GM19468 (cell line): ENCODE results near the gene SAMD4B.
A peak's percentile ranks its signal among the peaks of the same experiment; 100 is the strongest.

Experiments used
- ATAC-seq: cut with Tn5 transposase; IDR thresholded peaks from one replicate; pipeline ENCODE4 v1.9.1; 2021; ENCODE audit warnings: mild to moderate bottlenecking, moderate library complexity, moderate number of reproducible peaks; ENCODE audit not compliant: unreplicated experiment; ENCODE audit errors: extremely low read depth

SAMD4B gene, protein sequence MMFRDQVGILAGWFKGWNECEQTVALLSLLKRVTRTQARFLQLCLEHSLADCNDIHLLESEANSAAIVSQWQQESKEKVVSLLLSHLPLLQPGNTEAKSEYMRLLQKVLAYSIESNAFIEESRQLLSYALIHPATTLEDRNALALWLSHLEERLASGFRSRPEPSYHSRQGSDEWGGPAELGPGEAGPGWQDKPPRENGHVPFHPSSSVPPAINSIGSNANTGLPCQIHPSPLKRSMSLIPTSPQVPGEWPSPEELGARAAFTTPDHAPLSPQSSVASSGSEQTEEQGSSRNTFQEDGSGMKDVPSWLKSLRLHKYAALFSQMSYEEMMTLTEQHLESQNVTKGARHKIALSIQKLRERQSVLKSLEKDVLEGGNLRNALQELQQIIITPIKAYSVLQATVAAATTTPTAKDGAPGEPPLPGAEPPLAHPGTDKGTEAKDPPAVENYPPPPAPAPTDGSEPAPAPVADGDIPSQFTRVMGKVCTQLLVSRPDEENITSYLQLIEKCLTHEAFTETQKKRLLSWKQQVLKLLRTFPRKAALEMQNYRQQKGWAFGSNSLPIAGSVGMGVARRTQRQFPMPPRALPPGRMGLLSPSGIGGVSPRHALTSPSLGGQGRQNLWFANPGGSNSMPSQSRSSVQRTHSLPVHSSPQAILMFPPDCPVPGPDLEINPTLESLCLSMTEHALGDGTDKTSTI

DNA sequence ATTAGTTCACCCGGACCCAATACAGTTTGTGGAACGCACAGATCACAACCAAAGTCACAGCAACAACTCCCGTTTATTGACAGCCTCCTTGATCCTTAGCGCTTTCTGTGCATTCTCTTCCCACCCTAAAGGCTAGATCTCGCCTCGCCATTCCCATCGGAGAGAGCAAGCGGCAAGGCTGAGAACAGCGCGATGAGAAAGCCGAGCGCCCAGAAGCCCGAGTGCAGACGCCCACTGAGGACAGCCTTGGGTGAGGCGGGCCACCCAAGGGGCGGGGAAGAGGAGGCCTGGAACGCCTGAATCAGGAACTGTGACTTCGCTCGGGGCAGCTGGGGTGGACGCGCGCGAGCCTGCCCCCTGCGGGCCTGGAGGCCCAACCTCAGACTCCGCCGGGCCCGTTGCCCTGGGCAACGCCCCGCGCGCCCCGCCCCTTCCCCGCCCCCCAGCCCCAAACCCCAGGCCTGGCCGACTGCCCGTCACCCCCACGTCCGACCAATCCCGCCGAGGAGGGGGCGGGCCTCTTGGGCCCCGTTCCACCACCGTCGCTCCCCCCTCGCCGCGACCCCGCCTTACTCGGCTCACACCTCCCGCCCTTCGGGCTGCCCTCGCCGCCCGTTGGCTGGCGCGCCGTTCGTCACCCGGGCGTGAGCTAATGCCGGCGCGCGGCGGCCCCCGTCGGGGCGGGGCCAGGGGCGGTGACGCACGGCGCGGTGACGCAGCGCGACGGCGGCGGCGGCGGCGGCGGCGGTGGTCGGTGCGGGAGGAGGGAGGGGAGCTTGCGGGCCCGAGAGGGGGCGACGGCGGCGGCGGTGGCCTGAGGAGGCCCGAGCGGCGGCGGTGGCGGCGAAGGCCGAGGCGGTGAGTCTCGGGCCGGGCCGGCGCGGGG, at the start of gene SAMD4B:
SAMD4B (plus strand) TSS at position 703 of the 886 bp plus-strand sequence. CDS start 14,473 bp downstream, outside the sequence.
- peak; percentile 72 for ATAC-seq

DNA sequence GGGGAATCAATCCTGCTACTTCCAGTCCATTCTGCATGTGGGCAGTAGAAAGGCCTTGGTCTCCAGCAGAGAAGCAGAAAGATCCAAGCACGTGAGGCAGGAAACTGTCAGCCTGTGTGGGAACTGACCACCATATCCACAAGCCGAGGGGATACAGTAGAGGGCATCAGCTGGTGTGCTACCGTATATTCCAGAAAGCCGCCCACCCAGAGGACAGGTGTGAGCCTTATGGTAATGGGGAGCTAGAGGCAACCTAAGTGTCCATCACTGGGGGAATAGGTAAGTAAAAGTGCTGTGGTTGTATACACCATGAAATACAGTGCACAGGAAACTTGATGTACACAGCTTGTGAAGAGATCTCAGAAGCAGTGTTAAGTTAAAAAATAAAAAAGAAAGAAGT, 48.8 kb upstream of the SAMD4B start:
- no peak for ATAC-seq

DNA sequence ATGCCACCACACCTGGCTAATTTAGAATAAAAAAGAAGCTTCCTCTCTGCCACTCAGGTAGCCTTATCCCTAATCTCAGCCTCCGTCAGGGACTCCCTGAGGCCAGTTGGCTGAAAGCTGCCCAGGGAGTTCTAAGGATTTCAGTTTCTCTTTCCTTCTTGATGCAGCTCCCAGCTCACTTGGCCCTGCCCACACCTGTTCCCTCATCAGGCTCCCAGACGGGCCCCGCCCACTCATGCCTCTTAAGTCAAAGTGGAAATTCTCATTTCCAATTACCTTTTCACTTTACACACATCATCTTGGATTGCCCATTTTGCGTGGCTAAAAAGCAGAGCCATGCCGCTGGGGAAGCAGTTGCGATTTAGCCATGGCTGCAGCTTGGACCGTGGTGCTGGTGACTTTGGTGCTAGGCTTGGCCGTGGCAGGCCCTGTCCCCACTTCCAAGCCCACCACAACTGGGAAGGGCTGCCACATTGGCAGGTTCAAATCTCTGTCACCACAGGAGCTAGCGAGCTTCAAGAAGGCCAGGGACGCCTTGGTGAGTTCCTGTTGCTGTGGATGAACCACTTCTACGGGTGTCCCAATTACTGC, 46.1 kb upstream of the SAMD4B start, which contains the start of gene IFNL1:
IFNL1 (plus strand) TSS at position 353 of the 591 bp plus-strand sequence; CDS start at position 368, 15 bp downstream.
- ATAC-seq, result no peak

DNA sequence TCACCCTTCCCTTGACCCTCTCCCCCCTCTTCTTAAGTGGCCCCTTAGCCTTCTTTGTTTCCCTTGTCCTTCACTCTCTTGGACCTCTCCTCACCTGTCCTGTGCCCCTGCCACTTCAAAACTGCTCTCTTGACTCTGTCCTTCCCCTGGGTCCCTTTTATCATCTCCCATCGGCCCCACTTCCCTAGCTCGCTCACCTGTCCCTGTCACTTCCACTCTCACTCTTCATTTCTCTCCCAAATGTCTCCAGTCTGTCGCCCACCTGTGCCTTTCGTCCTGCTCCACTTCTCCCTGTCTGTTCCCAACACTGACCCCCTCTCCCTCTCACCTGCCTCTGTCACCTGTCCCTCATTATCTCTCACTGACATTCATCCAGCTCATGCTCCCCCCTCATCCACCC, 45.3 kb upstream of the SAMD4B start:
- no peak for ATAC-seq

DNA sequence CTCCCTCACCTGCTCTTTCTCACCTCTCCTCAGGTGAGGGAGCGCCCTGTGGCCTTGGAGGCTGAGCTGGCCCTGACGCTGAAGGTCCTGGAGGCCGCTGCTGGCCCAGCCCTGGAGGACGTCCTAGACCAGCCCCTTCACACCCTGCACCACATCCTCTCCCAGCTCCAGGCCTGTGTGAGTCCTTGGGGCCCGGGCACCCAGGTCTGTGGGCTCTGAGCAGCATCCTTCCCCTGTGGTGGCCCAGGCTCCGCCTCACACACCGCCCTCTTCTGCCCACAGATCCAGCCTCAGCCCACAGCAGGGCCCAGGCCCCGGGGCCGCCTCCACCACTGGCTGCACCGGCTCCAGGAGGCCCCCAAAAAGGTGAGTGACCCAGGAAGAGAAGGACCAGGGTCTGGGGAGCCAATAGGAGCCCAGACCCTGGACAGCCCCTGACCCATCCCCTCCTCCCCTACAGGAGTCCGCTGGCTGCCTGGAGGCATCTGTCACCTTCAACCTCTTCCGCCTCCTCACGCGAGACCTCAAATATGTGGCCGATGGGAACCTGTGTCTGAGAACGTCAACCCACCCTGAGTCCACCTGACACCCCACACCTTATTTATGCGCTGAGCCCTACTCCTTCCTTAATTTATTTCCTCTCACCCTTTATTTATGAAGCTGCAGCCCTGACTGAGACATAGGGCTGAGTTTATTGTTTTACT, 44.1 kb upstream of the SAMD4B start:
- no peak for ATAC-seq

DNA sequence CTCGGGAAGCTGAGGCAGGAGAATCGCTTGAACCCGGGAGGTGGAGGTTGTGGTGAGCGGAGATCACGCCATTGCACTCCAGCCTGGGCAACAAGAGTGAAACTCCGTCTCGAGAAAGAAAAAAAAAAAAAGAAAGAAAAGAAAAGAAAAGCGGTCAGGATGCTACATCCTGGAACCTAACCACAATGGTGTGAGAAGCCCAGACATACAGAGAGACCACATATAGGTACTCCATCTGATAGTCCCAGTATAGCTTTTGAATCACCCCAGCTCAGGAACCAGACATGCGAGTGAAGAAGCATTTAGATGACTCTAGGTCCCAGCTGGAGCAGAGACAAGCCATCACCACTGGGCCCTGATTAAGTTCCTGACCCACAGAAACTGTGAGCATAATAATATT, 42.8 kb upstream of the SAMD4B start:
- ATAC-seq, result no peak

DNA sequence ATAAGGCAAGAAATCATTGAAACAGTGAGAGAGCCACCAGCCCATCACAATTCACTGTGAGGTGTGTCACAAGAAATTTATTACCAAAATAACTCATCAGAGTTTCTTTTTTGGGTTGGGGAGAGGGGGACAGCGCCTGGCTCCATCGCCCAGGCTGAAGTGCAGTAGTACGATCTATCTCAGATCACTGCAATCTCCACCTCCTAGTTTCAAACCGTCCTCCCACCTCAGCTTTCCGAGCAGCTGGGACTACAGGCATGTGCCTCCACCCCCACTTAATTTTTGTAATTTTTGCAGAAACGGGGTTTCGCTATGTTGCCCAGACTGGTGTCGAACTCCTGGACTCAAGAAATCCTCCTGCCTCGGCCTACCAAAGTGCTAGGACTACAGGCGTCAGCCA, 42.4 kb upstream of the SAMD4B start:
- no peak for ATAC-seq

DNA sequence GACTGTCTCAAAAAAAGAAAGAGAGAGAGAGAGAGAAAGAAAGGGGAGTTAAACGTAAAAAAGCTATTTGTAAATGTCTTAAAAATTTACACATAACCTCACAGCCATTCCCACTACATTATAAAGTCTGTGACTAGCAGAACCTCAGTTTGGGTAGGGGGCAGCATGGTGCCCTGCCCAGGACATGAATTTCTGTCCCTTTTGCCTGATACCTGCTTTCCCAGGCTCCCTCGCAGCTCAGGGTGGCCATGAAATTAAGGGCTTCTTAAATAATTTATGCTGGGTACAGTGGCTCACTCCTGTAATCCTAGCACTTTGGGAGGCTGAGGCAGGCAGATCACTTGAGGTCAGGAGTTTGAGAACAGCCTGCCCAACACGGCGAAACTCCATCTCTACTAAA, 41.2 kb upstream of the SAMD4B start:
- no peak for ATAC-seq

DNA sequence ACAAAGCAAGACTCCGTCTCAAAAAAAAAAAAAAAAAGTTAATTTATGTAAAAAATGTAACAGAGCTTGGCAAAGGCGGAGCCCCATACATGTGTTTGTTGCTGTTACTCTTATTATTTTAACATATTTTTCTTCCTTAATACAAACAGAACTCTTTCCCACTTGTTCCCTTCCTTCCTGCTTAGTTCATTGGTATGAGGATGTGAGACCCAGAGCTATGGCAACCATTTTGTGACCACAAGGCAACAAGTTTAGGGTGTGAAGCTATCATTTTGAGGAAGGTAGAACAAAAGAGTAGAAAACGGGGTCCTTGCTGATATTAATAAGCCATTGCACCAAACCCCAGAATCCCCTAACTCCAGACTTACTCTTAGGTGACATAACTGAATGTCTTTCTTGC, 40.7 kb upstream of the SAMD4B start:
- ATAC-seq, result no peak

DNA sequence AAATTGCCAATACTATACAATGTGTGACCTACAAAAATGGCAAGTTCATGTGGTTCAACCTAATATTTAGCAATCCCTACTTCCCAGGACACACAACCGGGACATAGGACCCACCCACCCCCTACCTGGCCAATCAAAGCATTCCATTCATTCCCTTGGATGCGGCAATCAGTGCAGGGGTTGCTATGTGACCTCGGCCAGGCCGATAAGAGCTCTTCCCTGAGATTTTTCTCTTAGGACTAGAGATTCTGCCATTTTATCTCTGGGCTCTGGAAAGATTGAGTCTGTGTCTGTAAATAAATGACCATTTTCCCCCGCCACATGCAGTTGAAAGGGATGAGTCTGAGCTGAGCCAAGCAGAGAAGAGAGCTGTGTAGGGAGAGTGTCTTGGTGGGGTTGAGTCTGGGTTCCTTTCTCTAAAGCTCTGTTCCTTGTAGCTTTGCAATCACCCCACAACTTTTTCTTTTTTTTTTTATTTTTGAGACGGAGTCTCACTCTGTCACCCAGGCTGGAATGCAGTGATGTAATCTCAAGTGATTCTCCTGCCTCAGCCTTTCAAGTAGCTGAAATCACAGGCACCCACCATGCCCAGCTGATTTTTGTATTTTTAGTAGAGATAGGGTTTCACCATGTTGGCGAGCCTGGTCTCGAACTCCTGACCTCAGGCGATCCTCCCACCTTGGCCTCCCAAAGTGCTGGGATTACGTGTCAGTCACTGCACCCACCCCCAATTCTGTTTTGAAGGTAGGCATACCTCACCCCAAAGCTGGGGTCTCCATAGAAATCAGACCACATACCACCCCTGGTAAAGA, 38.6 kb upstream of the SAMD4B start:
- no peak for ATAC-seq

DNA sequence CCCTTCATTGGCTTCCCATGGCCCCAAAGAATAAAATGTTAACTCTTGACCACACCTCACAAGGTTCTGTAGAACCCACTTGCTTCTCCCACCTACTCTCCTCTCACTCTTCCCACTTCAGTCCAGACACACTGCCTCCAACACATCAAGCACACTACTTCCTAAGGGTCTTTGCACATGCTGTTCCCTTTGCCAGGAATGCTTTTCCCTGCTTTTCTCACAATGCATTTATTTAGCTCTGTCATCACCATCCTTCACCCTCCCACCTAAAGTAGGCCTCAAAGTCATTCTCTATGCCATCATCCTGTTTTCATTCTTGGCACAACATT, 38.1 kb upstream of the SAMD4B start:
- no peak for ATAC-seq

DNA sequence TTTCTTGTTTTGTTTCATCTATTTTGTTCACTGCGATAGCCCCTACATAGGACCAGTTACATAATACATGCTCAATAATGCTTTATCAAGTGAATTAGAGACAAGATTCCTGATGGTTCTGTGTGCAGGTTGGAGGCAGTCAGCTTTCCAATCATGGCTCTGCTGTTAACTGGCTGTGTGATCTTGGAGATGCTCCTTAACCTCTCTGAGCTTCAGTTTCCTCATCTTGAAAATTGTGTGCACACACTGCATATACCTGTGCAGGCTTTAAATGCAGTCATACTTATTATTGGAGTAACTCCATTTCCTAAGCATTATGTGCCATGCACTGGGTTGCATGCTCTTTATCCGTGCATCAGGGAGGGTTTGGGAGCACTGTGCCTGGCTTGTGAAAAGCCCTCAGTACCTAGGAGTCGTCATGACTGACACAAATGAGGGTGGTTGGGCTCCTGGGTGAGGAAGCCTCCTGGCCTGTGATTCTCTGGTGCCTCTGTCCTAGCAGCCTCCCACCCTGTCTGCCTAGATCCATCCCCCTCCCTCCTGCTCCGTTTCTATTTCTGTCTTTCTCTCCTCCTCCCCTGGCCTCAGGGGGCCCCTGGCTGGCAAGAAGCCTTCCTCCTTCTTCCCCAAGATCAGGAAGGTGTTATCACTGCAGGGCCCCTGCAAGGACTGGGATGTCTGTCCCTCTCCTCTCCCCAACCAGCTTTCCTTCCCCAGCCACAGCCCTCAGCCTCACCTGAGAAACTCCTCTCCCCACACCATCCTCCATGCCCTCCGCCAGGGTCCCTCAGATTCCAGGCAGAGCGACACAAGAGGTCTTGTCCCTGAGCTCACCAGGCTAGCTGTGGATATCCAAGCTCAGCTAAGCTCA, 37.3 kb upstream of the SAMD4B start:
- ATAC-seq, result no peak

DNA sequence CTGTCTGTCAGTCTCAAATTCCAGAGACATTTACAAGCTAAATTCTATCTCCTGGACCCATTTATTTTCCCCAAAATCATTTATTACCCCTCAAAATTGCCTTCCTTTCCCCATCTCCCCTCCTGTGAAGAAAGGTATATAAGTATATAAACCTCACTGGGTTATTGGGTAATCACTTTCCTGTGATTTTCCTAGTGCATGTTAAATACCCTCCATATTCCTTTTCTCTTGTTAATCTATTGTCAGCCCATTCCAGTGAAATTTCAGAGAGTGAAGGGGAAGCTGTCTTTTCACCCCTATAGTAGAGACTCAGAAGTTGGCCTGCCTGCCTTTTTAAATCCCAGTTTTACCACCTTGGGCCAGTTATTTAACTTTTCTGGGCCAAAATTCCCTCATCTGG, 36.1 kb upstream of the SAMD4B start:
- ATAC-seq, result no peak

DNA sequence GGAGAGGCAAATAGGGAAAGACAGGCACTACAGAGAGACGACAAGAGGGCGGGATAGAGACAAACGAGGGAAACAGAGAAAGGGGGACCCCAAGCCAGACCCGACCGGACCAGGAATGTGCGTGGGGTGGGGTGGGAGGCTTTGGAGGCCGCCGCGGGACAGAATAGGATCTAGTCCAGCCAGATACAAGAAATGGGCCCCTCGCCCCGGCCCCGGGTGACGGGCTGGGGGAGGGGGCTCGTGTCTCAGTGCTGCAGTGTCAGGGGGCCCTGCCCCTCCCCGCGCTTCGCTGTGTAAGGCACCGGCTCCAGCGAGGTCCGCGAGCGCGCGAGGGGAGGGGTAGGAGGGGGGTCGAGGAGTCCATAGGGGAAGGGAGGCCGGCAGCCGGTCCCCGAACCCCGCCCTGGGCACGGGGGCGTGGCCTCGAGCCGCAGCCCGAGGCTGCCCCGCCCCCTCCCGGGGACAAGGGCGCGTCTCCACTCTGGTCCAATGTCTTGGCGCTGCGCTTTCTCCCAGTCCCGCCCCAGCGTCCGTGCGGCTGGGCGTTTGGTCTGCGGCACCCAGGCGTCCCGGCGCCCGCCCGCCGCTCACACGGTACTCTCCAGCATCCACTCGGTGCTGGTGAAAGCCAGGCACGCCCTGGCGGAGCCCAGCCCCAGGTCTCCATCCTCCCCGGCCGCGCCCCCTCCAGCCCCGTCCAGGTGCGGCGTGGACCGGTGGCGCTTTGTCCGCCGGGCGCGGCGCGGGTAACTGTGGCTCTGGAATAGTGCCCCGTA, 35.0 kb upstream of the SAMD4B start:
- no peak for ATAC-seq

DNA sequence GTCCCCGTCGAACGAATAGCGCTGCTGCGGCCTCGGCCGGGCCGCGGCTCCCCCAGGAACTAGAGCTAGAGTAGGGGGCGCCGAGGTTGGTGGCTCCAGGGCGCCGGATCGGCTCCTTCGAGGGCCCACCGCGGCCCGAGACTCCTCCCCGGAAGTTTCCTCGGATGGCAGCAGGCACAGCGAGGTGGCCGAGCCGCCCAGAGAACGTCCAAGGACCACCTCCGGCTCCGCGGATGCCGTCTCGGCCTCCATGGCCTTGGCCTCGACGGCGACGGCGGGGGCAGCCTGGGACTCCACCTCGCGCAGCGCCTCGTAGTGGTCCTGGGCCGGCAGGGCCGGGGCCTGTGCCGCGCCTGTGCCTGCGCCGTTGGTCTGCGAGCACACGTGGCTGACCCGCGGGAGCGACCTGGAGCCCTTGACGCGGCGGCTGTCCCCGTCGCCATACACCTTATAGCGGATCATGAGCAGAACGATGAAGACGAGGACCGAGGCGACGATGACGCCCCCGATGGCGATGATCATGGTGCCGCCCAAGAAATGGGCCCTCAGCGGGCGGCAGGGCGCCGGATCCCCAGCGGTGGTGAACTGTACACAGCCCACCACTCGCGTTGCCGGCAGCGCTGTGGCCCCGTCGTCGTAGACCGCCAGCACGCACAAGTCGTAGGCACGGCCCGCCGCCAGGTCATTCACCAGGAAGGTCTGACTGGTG, 34.2 kb upstream of the SAMD4B start:
- ATAC-seq, result no peak

DNA sequence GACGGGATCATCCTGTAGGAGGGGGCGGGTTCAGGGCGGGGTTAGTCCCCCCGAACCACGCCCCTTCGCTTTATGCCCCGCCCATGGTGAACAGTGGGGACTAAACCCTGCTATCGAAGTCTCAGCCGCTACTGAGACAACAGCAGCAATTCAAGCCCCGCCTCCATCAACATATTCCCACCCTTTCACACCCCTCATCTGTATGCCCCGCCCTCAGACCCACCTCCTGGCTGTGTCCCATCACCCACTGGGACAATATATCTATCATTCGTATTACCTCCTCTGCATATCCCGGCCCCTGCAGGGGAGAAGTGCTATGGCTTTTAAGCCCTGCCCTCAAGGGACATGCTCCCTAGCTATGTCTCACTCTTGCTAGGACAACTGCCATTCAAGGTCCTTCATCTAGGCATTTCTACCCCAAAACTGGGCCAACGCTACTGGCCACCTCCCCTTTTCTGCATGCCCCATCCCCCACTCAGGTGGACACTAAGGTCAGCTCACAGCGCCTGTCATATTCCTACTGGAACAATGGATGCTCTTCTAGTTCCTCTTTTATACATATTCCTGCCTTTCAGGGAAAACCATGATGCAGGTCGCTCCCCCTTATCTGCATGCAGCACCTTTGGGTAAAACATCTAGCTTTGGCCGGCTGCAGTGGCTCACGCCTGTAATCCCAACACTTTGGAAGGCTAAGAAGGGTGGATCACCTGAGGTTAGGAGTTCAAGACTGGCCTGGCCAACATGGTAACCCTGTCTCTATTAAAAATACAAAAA, 33.5 kb upstream of the SAMD4B start:
- ATAC-seq, result no peak
